Measurements from ENCODE around the gene SMPD4. TPM values are rescaled to one million over a fixed set of nuclear protein-coding genes. Genes with fewer than 3 reads are reported as not detected.
"Not testable (repeated sequence)": the region's sequence is repeated elsewhere in the genome, so short reads cannot be mapped to it uniquely, and the experiment has no call there.

Gene SMPD4
- total and polyA plus RNA-seq, 8 donors, result 11.4 to 109 (median 34.2) TPM

DNA sequence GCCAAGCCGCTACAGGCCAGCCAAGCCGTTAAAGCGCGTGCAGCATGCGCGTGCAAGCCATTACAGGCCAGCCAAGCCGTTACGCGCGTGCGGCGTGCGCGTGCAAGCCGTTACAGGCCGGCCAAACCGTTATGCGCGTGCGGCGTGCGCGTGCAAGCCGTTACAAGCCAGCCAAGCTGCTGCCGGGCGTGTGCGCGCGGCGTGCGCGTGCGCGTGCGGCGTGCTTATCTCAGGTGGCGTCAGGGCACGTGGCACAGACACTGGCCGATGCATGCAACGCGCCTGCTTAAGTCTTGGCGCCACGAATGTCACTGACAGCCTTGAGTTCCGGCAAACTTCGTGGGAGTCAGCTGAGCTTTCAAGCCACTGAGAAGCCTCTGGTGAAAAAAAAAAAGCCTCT, 60.5 kb downstream of the SMPD4 start:
- H3K4me3 ChIP-seq; H3K27ac ChIP-seq; H3K9me3 ChIP-seq; DNase-seq; intact Hi-C loops (cut with DNase I; ENCODE audit: low total_unique reads); H3K36me3 ChIP-seq; H3K27me3 ChIP-seq; H3K4me1 ChIP-seq: not testable (repeated sequence)
- 92 to 95% (median 94%) methylated on average over 21 to 39 of the region's 45 CpGs for WGBS, 5 donors

DNA sequence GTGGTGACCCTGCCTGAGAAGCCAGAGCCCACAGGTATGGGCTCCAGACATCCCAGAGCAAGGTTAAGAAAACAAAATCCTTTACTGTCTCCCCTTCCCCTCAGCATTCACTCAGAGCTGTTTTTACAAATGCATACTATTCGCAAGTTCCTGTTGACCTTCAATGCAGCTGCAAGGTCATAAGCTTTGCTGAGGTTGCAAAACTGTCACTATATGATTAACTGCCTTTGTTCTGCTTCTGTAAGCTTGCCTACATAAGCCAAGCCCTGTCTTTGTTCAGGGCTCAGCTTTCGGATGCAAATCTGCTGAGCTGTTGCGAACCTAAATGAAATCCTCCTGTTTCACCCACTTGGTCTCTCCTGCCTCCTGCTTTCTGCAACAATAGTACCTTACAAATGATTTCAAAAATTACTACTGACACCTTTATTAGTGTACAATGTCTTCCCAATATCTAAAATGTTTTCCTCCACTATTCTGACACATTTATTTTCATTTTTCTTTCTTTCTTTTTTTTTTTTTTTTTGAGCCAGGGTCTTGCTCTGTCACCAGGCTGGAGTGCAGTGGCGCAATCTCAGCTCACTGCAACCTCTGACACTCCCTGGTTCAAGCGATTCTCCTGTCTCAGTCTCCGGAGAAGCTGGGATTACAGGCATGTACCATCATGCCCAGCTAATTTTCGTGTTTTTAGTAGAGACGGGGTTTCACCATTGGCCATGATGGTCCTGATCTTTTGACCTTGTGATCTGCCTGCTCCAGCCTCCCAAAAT, 78.6 kb downstream of the SMPD4 start:
- H3K27ac ChIP-seq; H3K27me3 ChIP-seq; intact Hi-C loops (cut with DNase I; ENCODE audit: low total_unique reads); H3K9me3 ChIP-seq; H3K4me1 ChIP-seq; H3K4me3 ChIP-seq; H3K36me3 ChIP-seq: not testable (repeated sequence)
- DNase-seq, result peak in 1 of 2 donors; percentile 41
- 47 to 75% (median 53%) methylated on average over 6 to 8 of the region's 8 CpGs for WGBS, 5 donors

Small RNAs within 50 kb of the gene (small RNA-seq; reads per million reads assigned to genes)
- 0 reads per million in 4 donors for gene RNU6-1049P

Other genes starting within 250 kb of the SMPD4 start
- under 1 TPM in 1 of 5 donors, not detected in 4; 0.18 TPM for gene RAB6C, start 201.9 kb downstream of the SMPD4 start, total RNA-seq
- not detected for gene RAB6C, start 201.9 kb downstream of the SMPD4 start, polyA plus RNA-seq
- under 1 TPM in 1 of 5 donors, not detected in 4; 0.18 TPM for gene POTEF, start 52.4 kb downstream of the SMPD4 start, total RNA-seq
- gene POTEF, start 52.4 kb downstream of the SMPD4 start, polyA plus RNA-seq, result not detected
- 1 to 10 TPM in 3 of 5 donors, under 1 TPM in 1, not detected in 1; 0.89 to 2.4 (median 1.1) TPM for gene CCDC74B, start 36.5 kb downstream of the SMPD4 start, total RNA-seq
- gene CCDC74B, start 36.5 kb downstream of the SMPD4 start, polyA plus RNA-seq, result 1 to 10 TPM; 2.0 to 2.9 (median 2.4) TPM
- 100 to 1,000 TPM in 2 of 5 donors, 10 to 100 TPM in 3; 52.3 to 521 (median 87.5) TPM for gene MZT2B, start 660 bp upstream of the SMPD4 start, total RNA-seq
- 100 to 1,000 TPM; 288 to 357 (median 354) TPM for gene MZT2B, start 660 bp upstream of the SMPD4 start, polyA plus RNA-seq
- not detected for gene TUBA3E, start 16.8 kb upstream of the SMPD4 start, total RNA-seq
- gene TUBA3E, start 16.8 kb upstream of the SMPD4 start, polyA plus RNA-seq, result not detected
- 10 to 100 TPM; 14.2 to 88.7 (median 43.7) TPM for gene IMP4, start 161.3 kb upstream of the SMPD4 start, total RNA-seq
- 100 to 1,000 TPM in 1 of 3 donors, 10 to 100 TPM in 2; 84.4 to 128 (median 85.5) TPM for gene IMP4, start 161.3 kb upstream of the SMPD4 start, polyA plus RNA-seq
- 100 to 1,000 TPM in 2 of 5 donors, 10 to 100 TPM in 3; 38.6 to 177 (median 92.6) TPM for gene PTPN18, start 174.5 kb upstream of the SMPD4 start, total RNA-seq
- gene PTPN18, start 174.5 kb upstream of the SMPD4 start, polyA plus RNA-seq, result 10 to 100 TPM; 37.0 to 54.3 (median 42.8) TPM

Measured in stomach (tissue), 9 donors.